IMR-90 (cell line): Measurements from ENCODE around the gene NDUFS2. TPM values are rescaled to one million over a fixed set of nuclear protein-coding genes. Genes with fewer than 3 reads are reported as not detected.

Source experiments
- ATAC-seq: fragments of 200-7000 bp; cut with Tn5 transposase; 2 replicates; pipeline ENCODE4 v1.9.1; 2020; ENCODE audit warnings: low read depth, mild to moderate bottlenecking, moderate library complexity
- BruUV-seq: library from RNA; stranded (reverse); fragments of 400-500 nt; replicated peaks from 2 replicates; lab custom pipeline; 2021; lab: Mats Ljungman, UMichigan
- CTCF ChIA-PET: fragments of 300-600 bp; formaldehyde crosslinking; extraction: SDS; loops from one replicate; lab custom pipeline; 2021; ENCODE audit warnings: antibody characterized with exemption; lab: Yijun Ruan, JAX
- POLR2A ChIA-PET: fragments of 300-600 bp; sonication (Branson Sonifier 250); formaldehyde crosslinking; loops from one replicate; lab custom pipeline; 2022; ENCODE audit warnings: antibody characterized with exemption; ENCODE audit not compliant: unreplicated experiment; lab: Charles Lee
- DNase-seq: peaks from one replicate; pipeline ENCODE4 v3.0.0; 2013
- H2AFZ ChIP-seq: replicated peaks from 2 replicates; pipeline ENCODE3; 2013; ENCODE audit warnings: low read length, mild to moderate bottlenecking; ENCODE audit not compliant: poor library complexity
- H2AK5ac ChIP-seq: 2 replicates; pipeline ENCODE4 v1.6.1; 2013; ENCODE audit warnings: low read depth, low read length, inconsistent platforms
- H2AK9ac ChIP-seq: replicated peaks from 2 replicates; pipeline ENCODE3; 2013; ENCODE audit warnings: mild to moderate bottlenecking, low read depth, low read length, moderate library complexity; ENCODE audit not compliant: poor library complexity
- H2BK120ac ChIP-seq: 2 replicates; pipeline ENCODE4 v1.6.1; 2013; ENCODE audit warnings: low read depth, low read length, inconsistent platforms
- H2BK15ac ChIP-seq: 3 replicates; pipeline ENCODE4 v1.6.1; 2013; ENCODE audit warnings: low read depth, low read length, inconsistent platforms
- H2BK20ac ChIP-seq: 2 replicates; pipeline ENCODE4 v1.6.1; 2013; ENCODE audit warnings: low read depth, mild to moderate bottlenecking, inconsistent platforms, low read length, moderate library complexity
- H2BK5ac ChIP-seq: 2 replicates; pipeline ENCODE4 v1.6.1; 2013; ENCODE audit warnings: mild to moderate bottlenecking, low read depth, low read length, inconsistent platforms; ENCODE audit not compliant: poor library complexity, severe bottlenecking
- H3K14ac ChIP-seq: replicated peaks from 2 replicates; pipeline ENCODE4 v1.6.1; 2013; ENCODE audit warnings: low read depth, low read length, inconsistent platforms
- H3K18ac ChIP-seq: 2 replicates; pipeline ENCODE4 v1.6.1; 2013; ENCODE audit warnings: low read depth, low read length, control low read depth
- H3K23ac ChIP-seq: 2 replicates; pipeline ENCODE4 v1.6.1; 2013; ENCODE audit warnings: low read depth, low read length, inconsistent platforms
- H3K27ac ChIP-seq: 2 replicates; pipeline ENCODE4 v1.5.1; 2013; ENCODE audit warnings: mild to moderate bottlenecking, control low read depth, low read length; ENCODE audit not compliant: insufficient read depth
- H3K27me3 ChIP-seq: 2 replicates; pipeline ENCODE4 v1.6.1; 2013; ENCODE audit warnings: low read length; ENCODE audit not compliant: control insufficient read depth, insufficient read depth
- H3K36me3 ChIP-seq: 2 replicates; pipeline ENCODE4 v1.6.1; 2013; ENCODE audit warnings: low read length, mixed read lengths; ENCODE audit not compliant: control insufficient read depth, insufficient read depth
- H3K4ac ChIP-seq: 2 replicates; pipeline ENCODE4 v1.6.1; 2013; ENCODE audit warnings: low read depth, low read length, inconsistent platforms
- H3K4me1 ChIP-seq: 2 replicates; pipeline ENCODE4 v1.6.1; 2013; ENCODE audit warnings: low read length, mixed read lengths; ENCODE audit not compliant: control insufficient read depth, insufficient read depth
- H3K4me2 ChIP-seq: 2 replicates; pipeline ENCODE4 v1.6.1; 2013; ENCODE audit warnings: low read depth, mild to moderate bottlenecking, control low read depth, low read length, moderate library complexity
- H3K4me3 ChIP-seq: 2 replicates; pipeline ENCODE4 v1.5.1; 2013; ENCODE audit warnings: low read depth, mild to moderate bottlenecking, control low read depth, low read length, moderate library complexity; ENCODE audit not compliant: insufficient read depth
- H3K56ac ChIP-seq: 2 replicates; pipeline ENCODE4 v1.6.1; 2013; ENCODE audit warnings: low read length, inconsistent platforms; ENCODE audit not compliant: insufficient read depth; ENCODE audit errors: extremely low read depth
- H3K79me1 ChIP-seq, 2 experiments: 2 replicates each; pipeline ENCODE4 v1.6.1; 2013; ENCODE audit warnings: low read length in 2 of 2, inconsistent platforms in 1 of 2, low read depth in 1 of 2
- H3K9ac ChIP-seq: 2 replicates; pipeline ENCODE4 v1.6.1; 2013; ENCODE audit warnings: low read depth, low read length, control low read depth
- H3K9me1 ChIP-seq: 2 replicates; pipeline ENCODE4 v1.6.1; 2013; ENCODE audit warnings: low read length, inconsistent platforms; ENCODE audit not compliant: insufficient read depth
- H3K9me3 ChIP-seq: 2 replicates; pipeline ENCODE4 v1.6.1; 2013; ENCODE audit warnings: low read length; ENCODE audit not compliant: control insufficient read depth, insufficient read depth
- H4K20me1 ChIP-seq: 2 replicates; pipeline ENCODE4 v1.6.1; 2013; ENCODE audit warnings: low read length, inconsistent platforms; ENCODE audit not compliant: insufficient read depth
- H4K5ac ChIP-seq: 2 replicates; pipeline ENCODE4 v1.6.1; 2013; ENCODE audit warnings: mild to moderate bottlenecking, low read depth, low read length, control low read depth
- H4K8ac ChIP-seq, 2 experiments: 2 replicates each; pipeline ENCODE4 v1.6.1; 2013; ENCODE audit warnings: low read depth in 2 of 2, low read length in 2 of 2, control low read depth in 1 of 2, inconsistent platforms in 1 of 2
- H4K91ac ChIP-seq: 2 replicates; pipeline ENCODE4 v1.6.1; 2013; ENCODE audit warnings: low read depth, low read length, inconsistent platforms; ENCODE audit not compliant: insufficient read depth
- CEBPB ChIP-seq: IDR thresholded peaks from 2 replicates; pipeline ENCODE4 v1.6.1; 2012; ENCODE audit warnings: low read depth, low read length, improper control_type of control experiment
- ELK1 ChIP-seq: fragments of 150-350 bp; IDR thresholded peaks from 2 replicates; pipeline ENCODE4 v1.6.1; 2016; ENCODE audit warnings: low read depth, mild to moderate bottlenecking, low read length, moderate library complexity, borderline replicate concordance
- MAFK ChIP-seq: IDR thresholded peaks from 2 replicates; pipeline ENCODE4 v1.6.1; 2012; ENCODE audit warnings: low read depth, low read length, improper control_type of control experiment
- MAZ ChIP-seq: IDR thresholded peaks from 2 replicates; pipeline ENCODE4 v1.6.1; 2012; ENCODE audit warnings: low read depth, mild to moderate bottlenecking, low read length, improper control_type of control experiment, moderate library complexity, borderline replicate concordance
- MXI1 ChIP-seq: IDR thresholded peaks from 2 replicates; pipeline ENCODE4 v1.6.1; 2012; ENCODE audit warnings: low read depth, mild to moderate bottlenecking, low read length, moderate library complexity, borderline replicate concordance
- NFE2L2 ChIP-seq: fragments of 150-350 bp; IDR thresholded peaks from 2 replicates; pipeline ENCODE4 v1.6.1; 2016; ENCODE audit warnings: low read depth, mild to moderate bottlenecking, low read length
- POLR2A ChIP-seq: IDR thresholded peaks from 2 replicates; pipeline ENCODE4 v1.6.1; 2012; ENCODE audit warnings: mild to moderate bottlenecking, low read depth, low read length
- RAD21 ChIP-seq: IDR thresholded peaks from 2 replicates; pipeline ENCODE4 v1.6.1; 2012; ENCODE audit warnings: low read length, improper control_type of control experiment
- RCOR1 ChIP-seq: IDR thresholded peaks from 2 replicates; pipeline ENCODE4 v1.6.1; 2012; ENCODE audit warnings: mild to moderate bottlenecking, low read length, improper control_type of control experiment; ENCODE audit not compliant: insufficient replicate concordance
- RFX5 ChIP-seq: IDR thresholded peaks from 2 replicates; pipeline ENCODE4 v1.8.0; 2012; ENCODE audit warnings: low read depth, mild to moderate bottlenecking, low read length, moderate library complexity
- SMC3 ChIP-seq: fragments of 150-350 bp; IDR thresholded peaks from 2 replicates; pipeline ENCODE4 v1.6.1; 2016; ENCODE audit warnings: low read depth, mild to moderate bottlenecking, antibody characterized with exemption, low read length, moderate library complexity
- USF2 ChIP-seq: fragments of 150-350 bp; IDR thresholded peaks from 2 replicates; pipeline ENCODE4 v1.6.1; 2017; ENCODE audit warnings: mild to moderate bottlenecking, antibody characterized with exemption, low read length, low read depth
- WGBS, 2 experiments: methylation state at CpG; one replicate each; pipeline versions ENCODE4 v1.1.5 to v1.1.7; 2013; ENCODE audit warnings: missing lambda C conversion rate in 2 of 2; ENCODE audit not compliant: insufficient read length in 1 of 2; ENCODE audit errors: extremely low coverage in 2 of 2; 5-methylcytosine and 5-hydroxymethylcytosine counted together
- dilution Hi-C: fragments of 300-500 bp; cut with HindIII; formaldehyde crosslinking; loops from one replicate; pipeline ENCODE4 v1.14.3; 2018; ENCODE audit warnings: low sequenced_read_pairs; ENCODE audit not compliant: unreplicated experiment
- in situ Hi-C: fragments of 300-500 bp; cut with MboI; formaldehyde crosslinking; loops from 3 replicates; pipeline ENCODE4 v1.14.3; 2019; ENCODE audit warnings: low sequenced_read_pairs, inconsistent platforms, mixed read lengths
- intact Hi-C: fragments of 100-400 bp; cut with micrococcal nuclease; formaldehyde crosslinking; loops from 2 replicates; pipeline ENCODE4 v1.10.0; 2022
- polyA plus RNA-seq, 3 experiments: library from polyadenylated mRNA; depleted of rRNA; stranded (reverse); fragments of >200 nt; gene quantifications; 2 replicates each; pipeline ENCODE4 v1.2.3, GENCODE V29; 2012; ENCODE audit warnings: low replicate concordance in 1 of 3
- total RNA-seq: library from RNA; depleted of rRNA; stranded (reverse); fragments of >200 nt; gene quantifications from 2 replicates; pipeline ENCODE4 v1.2.3, GENCODE V29; 2012

Gene NDUFS2
- total and polyA plus RNA-seq, 2 of the 4 experiments (the other 2 are of a cell fraction), result 85.5 to 101 TPM

- ChIA-PET CTCF (no interaction called here), POLR2A (no interaction called here)
- no peak overlapping the region for H2BK120ac ChIP-seq
- no peak overlapping the region for H2AK9ac ChIP-seq
- H3K4ac ChIP-seq, result no peak overlapping the region
- no peak overlapping the region for H3K9ac ChIP-seq
- dilution Hi-C loops, result no loop called here
- no peak overlapping the region for H4K91ac ChIP-seq
- DNase-seq, result no peak
- WGBS, 2 experiments, result 100% methylated on average over 1 of the region's 6 CpGs; no CpG with 5 or more reads in 1 of the 2 experiments
- ATAC-seq, result no peak
- no peaks in the 10 kb centered on the region for H3K36me3 ChIP-seq
- H2AFZ ChIP-seq, result no peak overlapping the region
- no peaks in the 10 kb centered on the region for H3K79me1 ChIP-seq
- no peak overlapping the region for H3K4me2 ChIP-seq
- no peak overlapping the region for H3K56ac ChIP-seq
- H3K18ac ChIP-seq, result no peak overlapping the region
- H3K9me3 ChIP-seq, result no peaks in the 10 kb centered on the region
- no peak overlapping the region for H3K14ac ChIP-seq
- intact Hi-C loops, result no loop called here
- no peak overlapping the region for H3K23ac ChIP-seq
- TF ChIP-seq NFE2L2 (no peak), RAD21 (no peak), ELK1 (no peak), RFX5 (no peak), MAFK (no peak), SMC3 (no peak), MXI1 (no peak), MAZ (no peak), USF2 (no peak), CEBPB (no peak), RCOR1 (no peak), POLR2A (no peak)
- H4K8ac ChIP-seq, result no peak overlapping the region
- no peaks in the 10 kb centered on the region for H3K27me3 ChIP-seq
- BruUV-seq, result no TSS peak
- H3K4me3 ChIP-seq, result no peak overlapping the region
- no peak overlapping the region for H2BK5ac ChIP-seq
- H2BK20ac ChIP-seq, result no peak overlapping the region
- H3K27ac ChIP-seq, result no peak overlapping the region
- peaks cover 3% of the 10 kb centered on the region for H3K4me1 ChIP-seq
- in situ Hi-C loops, result no loop called here
- H4K5ac ChIP-seq, result no peak overlapping the region
- H2BK15ac ChIP-seq, result no peak overlapping the region
- no peak overlapping the region for H2AK5ac ChIP-seq
- no peaks in the 10 kb centered on the region for H4K20me1 ChIP-seq
- H3K9me1 ChIP-seq, result 0 out of 2 replicates have a peak, but pooled peaks cover 3% of the 10 kb centered on the region
These were observed 13.8 kb upstream of the NDUFS2 start for GRCh38 chr1:161188381-161188780.
